Muscle of back (tissue), 11 donors: ENCODE results near the gene SYT9. TPM values are rescaled to one million over a fixed set of nuclear protein-coding genes. Genes with fewer than 3 reads are reported as not detected.

Source experiments
- DNase-seq, 3 donors: peaks; one replicate each; pipeline versions ENCODE4 v3.0.0 to v3.0.0-alpha.2; 2013
- polyA plus RNA-seq, 10 donors: library from polyadenylated mRNA; unstranded; fragments of 120-200 nt; gene quantifications; one replicate each; pipeline ENCODE4 v1.2.1, GENCODE V29; 2013; ENCODE audit not compliant: insufficient read length in 10 of 10

The SYT9 gene
- polyA plus RNA-seq, 10 donors, result 0.17 to 2.8 (median 0.40) TPM

- DNase-seq, result no peak
These were observed 172.2 kb downstream of the SYT9 start for GRCh38 chr11:7423946-7424345.

GRCh38 chr11:7427733-7428132, 176.0 kb downstream of the SYT9 start:
- no peak for DNase-seq

- no peak for DNase-seq
These were observed 176.5 kb downstream of the SYT9 start for GRCh38 chr11:7428196-7428595.

- no peak for DNase-seq
These were observed 178.8 kb downstream of the SYT9 start for GRCh38 chr11:7430496-7430895.

GRCh38 chr11:7435176-7435575, 183.5 kb downstream of the SYT9 start:
- DNase-seq, result peak; percentile 44 to 78 (median 60)

- no peak for DNase-seq
These were observed 184.4 kb downstream of the SYT9 start for GRCh38 chr11:7436146-7436545.

GRCh38 chr11:7436657-7437056, 185.0 kb downstream of the SYT9 start:
- no peak for DNase-seq

- DNase-seq, result peak in 1 of 3 donors; percentile 49
These were observed 186.0 kb downstream of the SYT9 start for GRCh38 chr11:7437696-7438095.

GRCh38 chr11:7439746-7440320, 188.1 kb downstream of the SYT9 start:
- DNase-seq, result no peak

GRCh38 chr11:7442588-7443215, 191.0 kb downstream of the SYT9 start:
- DNase-seq, result peak; percentile 38 to 77 (median 58)

GRCh38 chr11:7444091-7444981, 192.6 kb downstream of the SYT9 start:
- DNase-seq, result peak in 1 of 3 donors; percentile 55

GRCh38 chr11:7445564-7445963, 193.9 kb downstream of the SYT9 start:
- DNase-seq, result peak in 1 of 3 donors; percentile 63

- DNase-seq, result no peak
These were observed 196.5 kb downstream of the SYT9 start for GRCh38 chr11:7448201-7448600.

GRCh38 chr11:7449211-7449840, 197.6 kb downstream of the SYT9 start:
- DNase-seq, result no peak

GRCh38 chr11:7449841-7450214, 198.1 kb downstream of the SYT9 start:
- DNase-seq, result no peak

GRCh38 chr11:7450836-7451235, 199.1 kb downstream of the SYT9 start:
- DNase-seq, result no peak

GRCh38 chr11:7451520-7451919, 199.8 kb downstream of the SYT9 start:
- DNase-seq, result no peak

- no peak for DNase-seq
These were observed 200.3 kb downstream of the SYT9 start for GRCh38 chr11:7451952-7452494.

GRCh38 chr11:7454854-7455253, 203.2 kb downstream of the SYT9 start:
- DNase-seq, result no peak

- DNase-seq, result no peak
These were observed 205.5 kb downstream of the SYT9 start for GRCh38 chr11:7457211-7457610.

GRCh38 chr11:7462706-7463105, 211.0 kb downstream of the SYT9 start:
- no peak for DNase-seq

- no peak for DNase-seq
These were observed 215.9 kb downstream of the SYT9 start for GRCh38 chr11:7467652-7468051.
